Measurements from ENCODE around the gene ZCWPW1. TPM values are rescaled to one million over a fixed set of nuclear protein-coding genes. Genes with fewer than 3 reads are reported as not detected.

The ZCWPW1 gene
- total RNA-seq, 2 donors from 2014 or later = 2.9 to 3.5 TPM

DNA sequence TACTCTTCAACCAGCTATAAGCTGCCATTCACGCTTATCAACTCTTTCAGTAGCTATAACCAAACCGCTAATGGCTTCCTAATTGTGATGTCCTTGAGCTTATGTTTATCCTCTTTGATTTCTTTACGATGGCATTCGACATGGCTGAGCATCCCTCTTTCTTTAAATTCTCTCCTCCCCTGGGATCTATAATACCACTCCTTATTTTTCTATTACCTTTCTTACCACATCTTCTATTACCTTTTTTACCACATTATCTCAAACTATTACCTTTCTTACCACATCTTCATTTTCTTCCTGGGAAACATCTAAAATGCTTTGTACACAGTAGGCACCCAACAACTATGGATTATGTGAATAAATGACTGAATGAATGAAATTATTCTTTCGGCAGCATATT is 13.1 kb downstream of the ZCWPW1 start:
- DNase-seq (ENCODE audit: low spot score) = no peak
- intact Hi-C loops (cut with DNase I) = no loop called here

DNA sequence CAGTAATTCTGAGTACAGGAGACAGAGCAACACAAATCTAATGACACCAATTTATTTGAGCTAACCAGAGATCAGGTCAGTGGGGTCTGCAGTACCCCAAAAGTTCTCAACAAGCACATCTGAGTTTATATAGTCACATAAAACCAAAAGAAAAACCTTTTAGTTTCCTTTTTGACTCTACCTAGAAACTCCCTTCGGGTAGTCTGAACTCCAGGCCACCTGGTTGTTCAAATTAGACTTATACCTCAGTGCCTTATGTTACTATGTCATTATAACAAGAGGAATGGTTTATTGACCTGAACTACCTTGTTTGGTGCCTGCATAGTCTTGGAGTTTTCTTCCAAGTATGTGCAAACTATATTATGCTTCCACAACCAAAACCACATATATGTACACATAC is 14.6 kb downstream of the ZCWPW1 start:
- intact Hi-C loops (cut with DNase I) = no loop called here
- DNase-seq (ENCODE audit: low spot score) = no peak

DNA sequence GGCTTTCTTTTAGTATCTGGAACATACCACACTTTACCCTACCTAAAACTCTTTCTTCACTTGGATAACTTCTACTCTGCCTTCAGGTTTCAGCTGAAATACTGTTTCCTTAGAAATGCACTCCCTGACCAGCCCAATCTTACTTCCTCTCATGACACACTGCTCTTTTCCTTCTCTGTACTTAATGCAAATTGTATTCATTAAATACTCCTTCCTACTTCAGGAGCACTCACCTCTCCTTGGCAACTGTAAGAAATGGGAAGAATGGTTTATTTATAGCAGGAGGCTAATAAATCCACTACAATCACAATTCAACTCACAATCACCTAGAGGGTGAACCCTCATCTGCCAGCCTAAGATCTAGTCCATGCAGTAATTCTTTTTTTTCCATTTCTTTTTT is 15.2 kb downstream of the ZCWPW1 start:
- intact Hi-C loops (cut with DNase I) = no loop called here
- no peak for DNase-seq (ENCODE audit: low spot score)

DNA sequence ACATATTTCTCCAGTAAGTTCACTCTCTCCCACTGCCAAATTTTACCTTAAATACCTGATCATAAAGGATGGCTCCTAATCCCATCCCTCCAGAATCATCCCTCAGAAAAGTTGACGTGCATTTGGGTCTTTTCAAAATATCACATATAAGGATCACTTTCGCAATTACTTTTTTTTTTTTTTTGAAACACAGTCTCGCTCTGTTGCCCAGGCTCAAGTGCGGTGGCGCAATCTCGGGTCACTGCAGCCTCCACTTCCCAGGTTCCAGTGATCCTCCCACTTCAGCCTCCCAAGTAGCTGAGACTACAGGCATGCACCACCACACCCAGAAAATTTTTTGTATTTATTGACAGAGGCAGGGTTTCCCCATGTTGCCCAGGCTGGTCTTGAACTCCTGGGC is 17.4 kb downstream of the ZCWPW1 start:
- DNase-seq (ENCODE audit: low spot score) = no peak
- intact Hi-C loops (cut with DNase I) = no loop called here

DNA sequence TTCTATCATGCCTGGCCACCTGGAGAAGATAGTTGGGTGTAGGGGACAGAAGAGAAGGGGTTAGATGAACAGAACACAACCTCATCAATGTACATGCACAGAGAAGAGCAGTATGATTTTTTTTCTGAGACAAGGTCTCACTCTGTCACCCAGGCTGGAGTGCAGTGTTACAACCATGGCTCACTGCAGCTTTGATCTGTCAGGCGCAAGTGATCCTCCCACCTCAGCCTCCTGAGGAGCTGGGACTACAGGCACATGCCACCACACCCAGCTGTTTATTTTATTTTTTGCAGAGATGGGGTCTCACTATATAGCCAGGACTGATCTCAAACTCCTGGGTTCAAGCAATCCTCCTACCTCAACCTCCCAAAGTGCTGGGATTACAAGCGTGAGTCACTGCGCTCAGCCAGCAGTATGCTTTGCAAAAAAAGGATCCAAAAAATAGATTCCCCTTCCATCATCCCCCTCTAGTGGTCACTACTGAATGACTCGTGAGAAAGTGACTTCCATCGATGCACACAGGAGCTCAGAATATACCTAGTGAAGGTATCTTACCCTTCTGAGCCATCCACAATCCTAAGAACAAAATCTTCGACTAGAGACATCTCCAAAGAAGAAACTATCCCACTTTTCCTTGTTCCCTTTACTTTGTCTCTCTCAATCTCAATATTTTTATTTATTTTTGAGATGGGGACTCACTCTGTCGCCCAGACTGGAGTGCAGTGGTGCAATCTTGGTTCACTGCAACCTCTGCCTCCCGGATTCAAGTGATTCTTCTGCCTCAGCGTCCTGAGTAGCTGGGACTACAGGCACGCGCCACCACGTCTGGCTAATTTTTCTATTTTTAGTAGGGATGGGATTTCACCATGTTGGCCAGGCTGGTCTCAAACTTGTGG is 21.0 kb downstream of the ZCWPW1 start:
- no peak for DNase-seq (ENCODE audit: low spot score)
- intact Hi-C loops (cut with DNase I) = loop anchor here in 1 of 2 donors (2.0 kb wide), 1 partner anchor 13 kb away; no protein-coding TSS in a partner anchor

DNA sequence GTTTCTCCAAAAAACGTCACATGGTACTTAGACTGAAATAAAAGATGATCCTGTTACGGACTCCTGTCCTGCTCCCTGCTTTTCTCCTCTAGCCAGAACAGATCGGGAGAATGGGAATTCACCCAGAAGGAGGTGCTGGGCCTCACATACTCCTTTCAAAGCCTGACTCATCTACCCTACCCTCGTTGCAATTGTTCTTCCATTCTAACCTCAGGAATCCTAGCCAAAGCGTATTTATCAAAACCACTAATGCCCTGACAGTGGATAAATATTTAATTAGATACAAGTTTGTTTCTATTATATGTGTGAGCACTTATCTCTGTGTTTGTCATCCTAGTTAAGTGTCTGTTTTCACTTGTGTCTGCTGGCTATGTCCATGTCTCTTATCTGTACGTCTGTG is 21.7 kb downstream of the ZCWPW1 start:
- no peak for DNase-seq (ENCODE audit: low spot score)
- intact Hi-C loops (cut with DNase I) = loop anchor here in 1 of 2 donors (2.0 kb wide), 1 partner anchor 14 kb away; no protein-coding TSS in a partner anchor

DNA sequence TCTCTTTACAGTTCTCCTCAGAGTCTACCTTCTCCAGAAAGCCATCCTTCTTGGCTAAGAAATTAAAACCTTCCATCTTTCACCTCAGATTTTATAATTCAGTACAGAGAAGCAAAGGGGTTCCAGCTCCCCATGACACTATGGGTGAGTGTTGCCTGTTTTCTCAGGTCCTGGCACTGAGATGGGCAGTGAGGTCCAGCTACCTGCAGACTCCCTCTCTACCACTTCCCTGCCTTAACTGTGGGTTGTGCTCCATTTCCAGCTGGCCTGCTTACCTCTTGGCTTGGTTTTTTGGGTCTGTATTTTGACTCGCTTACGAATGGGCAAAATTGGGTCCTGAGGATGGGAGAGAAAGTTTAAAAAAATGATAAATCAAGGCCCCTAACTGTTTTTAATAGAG is 26.3 kb downstream of the ZCWPW1 start:
- intact Hi-C loops (cut with DNase I) = no loop called here

DNA sequence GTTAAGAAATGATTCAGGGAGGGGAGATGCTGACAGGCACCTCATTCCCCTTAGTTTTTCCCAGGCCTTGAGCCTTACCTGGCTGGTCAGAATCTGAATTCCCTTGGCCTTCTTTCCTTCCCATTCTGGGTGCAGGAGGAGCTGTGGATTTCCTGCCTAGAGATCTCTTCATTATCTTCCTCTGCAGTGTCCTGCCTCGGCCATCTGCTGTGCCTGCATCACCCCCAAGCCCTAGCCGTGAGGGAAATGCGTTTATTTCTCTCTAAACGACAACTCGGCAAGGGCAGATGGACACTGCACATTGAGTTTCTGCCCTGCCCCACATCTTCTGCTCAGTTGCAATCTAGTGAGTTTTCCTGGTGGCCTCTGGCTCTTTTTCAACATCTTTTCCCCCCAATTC is 26.7 kb downstream of the ZCWPW1 start:
- intact Hi-C loops (cut with DNase I) = no loop called here

More for the DNA sequence above, 26.3 kb downstream of the ZCWPW1 start:
- DNase-seq (ENCODE audit: low spot score) = no peak

DNA sequence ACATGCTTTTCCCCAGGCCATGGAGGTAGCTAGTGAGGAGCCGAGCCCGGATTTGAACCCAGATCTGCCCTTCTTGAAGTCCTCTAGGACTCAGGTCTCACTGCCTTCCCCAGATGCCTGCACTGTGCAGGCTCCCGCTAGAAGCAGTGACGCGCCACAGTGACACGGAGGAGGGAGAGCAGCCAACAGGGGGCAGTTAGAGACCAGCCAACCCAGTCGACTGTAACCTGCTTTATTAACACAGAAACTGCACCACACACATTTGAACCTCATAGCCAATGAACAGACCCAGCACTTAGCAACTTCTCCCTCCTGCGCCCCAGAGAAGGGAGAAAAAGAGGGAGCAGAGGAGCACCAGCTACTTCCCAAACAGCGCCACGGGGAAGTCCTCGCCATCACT is 27.8 kb downstream of the ZCWPW1 start:
- no peak for DNase-seq (ENCODE audit: low spot score)
- intact Hi-C loops (cut with DNase I) = no loop called here

More for the DNA sequence above, 26.7 kb downstream of the ZCWPW1 start:
- no peak for DNase-seq (ENCODE audit: low spot score)

DNA sequence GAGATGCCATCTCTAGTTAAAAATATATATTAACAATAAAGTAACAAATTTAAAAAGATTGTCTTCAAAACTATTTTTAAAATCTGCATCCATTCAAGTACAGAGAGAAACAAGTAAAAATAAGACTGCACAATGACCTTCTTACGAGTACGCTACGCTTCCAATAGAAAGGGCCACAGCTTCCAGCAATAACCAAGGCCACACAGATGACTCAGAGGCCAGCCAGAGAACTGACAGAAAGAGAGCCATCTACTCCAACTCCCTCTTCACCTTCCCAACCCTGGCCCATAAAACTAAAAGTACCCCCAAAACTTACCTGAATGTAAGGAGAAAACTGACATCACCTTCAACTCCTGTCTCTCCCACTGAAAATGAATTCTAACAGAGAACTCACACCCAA is 28.5 kb downstream of the ZCWPW1 start:
- DNase-seq (ENCODE audit: low spot score) = no peak
- intact Hi-C loops (cut with DNase I) = no loop called here

DNA sequence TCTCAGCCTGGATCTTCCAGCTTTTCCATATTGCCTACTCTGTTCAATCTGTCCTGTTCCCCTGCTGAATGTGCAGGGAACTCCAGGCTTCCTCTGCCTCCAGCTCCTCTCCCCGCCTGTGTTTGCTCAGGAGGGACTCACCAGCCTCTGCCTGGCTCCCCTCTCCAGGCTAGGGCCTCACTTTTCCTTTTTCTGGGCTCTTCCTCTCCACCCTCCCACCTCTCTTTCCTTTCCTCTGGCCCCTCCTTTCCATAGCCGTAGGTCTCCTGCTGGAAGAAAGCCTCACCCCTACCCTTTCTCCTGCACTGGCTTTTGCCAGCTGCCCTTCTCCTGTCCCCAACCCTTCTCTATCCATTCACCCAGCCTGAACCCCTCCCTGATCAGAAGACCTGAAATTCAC is 30.3 kb downstream of the ZCWPW1 start:
- intact Hi-C loops (cut with DNase I) = no loop called here
- no peak for DNase-seq (ENCODE audit: low spot score)

DNA sequence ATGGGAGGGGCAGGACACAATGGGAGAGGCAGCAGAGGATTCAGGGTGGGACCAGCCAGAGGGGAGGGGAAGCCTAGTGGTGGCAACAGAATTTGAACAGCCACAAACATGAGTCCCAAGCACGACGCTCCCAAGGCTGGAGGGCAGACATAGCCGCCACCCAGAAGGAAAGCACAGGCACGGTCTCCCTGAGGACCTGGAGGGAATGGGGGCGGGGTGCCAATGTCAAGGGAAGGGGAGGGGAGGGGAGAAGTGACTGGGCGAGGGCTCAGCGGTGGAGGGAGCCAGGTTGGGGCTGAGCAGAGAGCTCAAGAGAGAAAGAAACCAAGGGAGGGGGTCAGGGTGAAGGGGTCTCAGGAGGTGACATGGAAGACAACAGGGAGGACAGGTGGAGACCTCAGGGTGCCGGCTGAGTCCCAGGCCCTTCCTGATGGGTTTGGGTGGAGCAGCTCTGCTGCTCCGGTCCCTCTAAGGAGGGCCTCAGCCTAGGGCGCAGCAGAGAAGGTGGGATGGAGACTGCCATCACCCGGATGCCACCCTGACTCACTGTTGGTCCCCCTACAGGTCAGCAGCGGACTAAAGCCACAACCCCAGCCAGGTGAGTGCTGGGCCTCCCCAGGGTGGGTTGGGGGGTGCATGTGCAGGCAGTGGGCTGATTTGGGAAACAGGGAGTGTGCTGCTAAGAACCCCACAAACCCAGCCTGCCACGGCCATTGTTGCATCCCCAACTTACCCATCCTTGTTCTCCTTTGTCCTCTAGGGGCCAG is 31.0 kb downstream of the ZCWPW1 start:
- no peak for DNase-seq (ENCODE audit: low spot score)
- intact Hi-C loops (cut with DNase I) = loop anchor here in 1 of 2 donors (2.0 kb wide), 1 partner anchor 55 kb away; no protein-coding TSS in a partner anchor

DNA sequence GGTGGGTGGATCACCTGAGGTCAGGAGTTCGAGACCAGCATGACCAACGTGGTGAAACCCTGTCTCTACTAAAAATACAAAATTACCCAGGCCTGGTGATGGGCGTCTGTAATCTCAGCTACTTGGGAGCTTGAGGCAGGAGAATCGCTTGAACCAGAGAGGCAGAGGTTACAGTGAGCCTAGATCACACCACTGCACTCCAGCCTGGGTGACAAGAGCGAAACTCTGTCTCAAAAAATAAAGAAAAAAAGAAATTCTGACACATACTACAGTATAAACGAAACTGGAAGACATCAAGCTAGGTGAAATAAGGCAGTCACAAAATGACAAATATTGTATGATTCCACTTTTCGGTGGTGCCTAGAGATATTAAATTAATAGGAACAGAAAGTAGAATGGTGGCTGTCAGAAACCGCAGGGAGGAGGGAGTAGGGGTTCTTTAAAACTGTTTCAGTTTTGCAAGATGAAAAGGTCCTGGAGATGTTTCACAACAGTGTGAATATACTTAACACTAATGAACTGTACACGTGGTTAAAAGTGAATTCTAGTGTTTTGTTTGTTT is 32.0 kb downstream of the ZCWPW1 start:
- DNase-seq (ENCODE audit: low spot score) = no peak
- intact Hi-C loops (cut with DNase I) = loop anchor here in 1 of 2 donors (2.0 kb wide), 1 partner anchor 56 kb away; no protein-coding TSS in a partner anchor

DNA sequence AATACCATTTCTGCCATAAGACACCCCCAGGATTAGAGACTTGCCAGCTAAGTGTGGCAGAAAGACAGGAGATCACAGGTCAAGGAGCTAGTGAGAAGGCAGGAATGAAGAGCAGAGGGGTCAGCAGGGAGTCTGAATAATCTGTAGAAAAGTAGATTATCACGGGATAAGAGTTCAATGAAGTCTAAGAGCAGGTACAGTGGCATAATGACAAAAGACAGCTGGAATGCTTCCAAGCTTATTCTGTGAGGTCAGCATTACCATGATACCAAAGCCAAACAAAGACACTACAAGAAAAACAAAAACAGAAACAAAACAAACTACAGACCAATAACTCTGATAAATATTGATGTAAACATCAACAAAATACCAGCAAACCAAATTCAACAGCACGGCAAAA is 34.4 kb downstream of the ZCWPW1 start:
- no peak for DNase-seq (ENCODE audit: low spot score)
- intact Hi-C loops (cut with DNase I) = no loop called here

DNA sequence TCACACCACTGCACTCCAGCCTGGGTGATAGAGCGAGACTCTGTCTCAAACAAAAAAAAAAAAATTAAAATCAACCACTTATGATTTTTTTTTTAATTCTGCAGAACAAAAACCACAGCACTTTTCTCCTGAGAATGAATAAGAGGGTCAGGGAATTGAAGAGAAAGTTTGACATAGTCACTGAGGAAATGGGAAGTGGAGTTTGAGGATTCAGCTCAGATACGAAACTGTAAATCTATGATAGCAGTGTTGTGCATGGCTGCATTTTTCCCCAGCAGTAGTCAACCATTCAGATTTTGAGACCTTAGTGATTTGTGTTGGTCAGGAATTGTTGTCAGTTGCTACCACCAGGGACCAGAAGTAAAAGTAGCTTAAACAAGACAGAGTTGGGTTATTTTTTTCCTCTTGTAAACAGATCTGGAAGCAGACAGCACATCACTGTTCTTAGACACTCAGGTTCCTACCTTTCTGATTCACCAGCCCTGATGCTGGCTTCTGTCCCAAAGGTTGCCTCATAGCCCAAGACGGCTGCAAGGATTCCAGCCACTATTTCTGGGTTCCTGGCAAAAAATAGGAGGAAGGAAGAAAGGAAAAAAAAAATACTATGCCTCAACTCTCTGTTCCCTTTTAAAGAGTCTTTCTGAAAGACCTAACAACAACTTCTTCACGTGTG is 35.1 kb downstream of the ZCWPW1 start:
- no peak for DNase-seq (ENCODE audit: low spot score)
- intact Hi-C loops (cut with DNase I) = no loop called here

DNA sequence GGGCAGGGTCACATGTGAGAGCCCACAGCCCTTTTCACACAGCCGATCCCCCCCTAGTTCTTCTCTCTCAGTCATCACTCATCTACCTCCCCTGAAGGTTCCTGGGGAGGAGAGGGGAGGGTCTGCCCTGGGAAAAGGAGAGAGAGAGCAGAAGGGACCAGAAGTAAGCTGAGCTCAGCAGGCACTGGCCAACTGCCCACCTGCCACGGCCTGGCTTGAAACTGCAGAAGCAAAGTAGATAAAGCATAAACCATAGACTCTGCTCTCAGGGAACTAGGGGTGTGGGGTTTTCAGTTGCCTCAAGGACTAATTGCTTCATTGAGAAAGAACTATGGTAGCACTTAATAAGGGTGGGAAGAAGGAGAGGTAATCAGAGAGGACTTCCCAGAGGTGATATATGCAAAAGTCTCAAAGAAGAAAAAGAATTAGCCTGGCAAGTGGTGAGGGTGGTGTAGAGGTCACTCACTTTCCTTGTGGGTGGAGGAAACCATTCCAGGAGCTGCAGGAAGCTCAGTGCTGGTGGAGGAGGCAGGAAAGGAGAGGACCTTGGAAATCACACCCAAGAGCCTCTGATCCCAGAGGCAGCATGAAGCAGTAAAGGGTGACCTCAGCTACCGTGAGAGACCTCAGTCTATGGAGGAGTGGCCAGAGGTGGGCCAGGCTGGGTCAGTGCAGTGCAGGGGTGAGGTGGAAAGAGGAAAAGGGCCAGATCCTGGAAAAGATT is 38.1 kb downstream of the ZCWPW1 start:
- intact Hi-C loops (cut with DNase I) = no loop called here
- DNase-seq (ENCODE audit: low spot score) = no peak

DNA sequence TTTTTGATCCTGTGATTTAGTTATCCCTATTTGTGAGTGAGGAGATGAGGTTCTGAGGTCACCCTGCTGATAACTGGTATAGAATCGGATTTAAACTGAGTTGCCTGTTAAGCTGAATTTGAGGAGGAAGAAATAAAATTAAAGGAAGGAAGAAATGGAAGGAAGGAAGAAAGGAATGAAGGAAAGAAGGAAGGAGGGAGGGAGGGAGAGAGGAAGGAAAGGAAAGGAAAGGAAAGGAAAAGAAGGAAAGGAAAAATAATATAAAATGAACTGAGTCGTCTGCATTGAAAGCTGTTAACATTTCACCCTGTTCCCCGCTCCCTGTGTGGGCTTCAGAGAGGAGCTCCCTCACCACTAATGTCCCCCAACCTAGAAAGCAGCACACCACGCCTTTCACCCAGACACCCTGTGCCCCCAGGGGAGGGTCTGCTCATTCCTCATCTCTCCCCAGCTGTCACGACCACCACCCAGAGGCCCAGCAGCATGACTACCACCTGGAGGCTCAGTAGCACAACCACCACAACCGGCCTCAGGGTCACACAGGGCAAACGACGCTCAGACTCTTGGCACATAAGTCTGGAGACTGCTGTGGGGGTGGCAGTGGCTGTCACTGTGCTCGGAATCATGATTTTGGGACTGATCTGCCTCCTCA is 38.9 kb downstream of the ZCWPW1 start:
- DNase-seq (ENCODE audit: low spot score) = no peak
- intact Hi-C loops (cut with DNase I) = no loop called here

DNA sequence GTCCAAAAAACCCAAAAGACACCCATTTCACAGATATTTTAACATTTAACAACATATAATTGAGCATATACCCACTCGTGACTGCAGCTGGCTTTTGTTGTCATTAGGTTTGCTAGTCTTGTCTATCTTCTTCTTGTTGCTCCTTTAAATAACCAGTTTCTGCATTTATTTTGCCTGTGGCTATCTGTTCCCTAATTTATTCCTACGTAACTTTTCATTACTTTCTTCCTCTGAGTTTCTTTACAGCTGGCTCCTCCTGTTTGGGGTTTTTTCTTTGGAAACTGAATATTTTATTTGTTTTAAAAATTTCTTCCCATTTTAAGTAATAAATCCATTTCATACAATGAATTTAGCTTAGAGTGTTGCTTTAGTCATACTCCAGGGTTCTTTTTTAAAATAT is 40.8 kb downstream of the ZCWPW1 start:
- no peak for DNase-seq (ENCODE audit: low spot score)
- intact Hi-C loops (cut with DNase I) = no loop called here
